Vagina (tissue), 2 donors: Measurements from ENCODE around the gene SSNA1.

Source experiments
- CTCF ChIP-seq, 3 experiments: fragments of 450-650 bp in 2 of 3; fragments of 200-600 bp in 1 of 3; sonication (generic) in 1 of 3; IDR thresholded peaks; one replicate each; pipeline ENCODE4 v1.5.1; 2017 to 2019; ENCODE audit warnings: antibody characterized with exemption in 3 of 3, mild to moderate bottlenecking in 2 of 3, moderate library complexity in 2 of 3
- POLR2A ChIP-seq, 2 donors: fragments of 450-650 bp; IDR thresholded peaks; one replicate each; pipeline ENCODE4 v1.6.1; 2017; ENCODE audit warnings: antibody characterized with exemption in 2 of 2, mild to moderate bottlenecking in 2 of 2, moderate library complexity in 2 of 2
- POLR2AphosphoS5 ChIP-seq, 2 donors: sonication (generic); formaldehyde crosslinking; IDR thresholded peaks; one replicate each; pipeline ENCODE4 v1.9.0; 2017; ENCODE audit warnings: antibody characterized with exemption in 2 of 2, mild to moderate bottlenecking in 2 of 2, low read depth in 1 of 2; ENCODE audit not compliant: insufficient read depth in 1 of 2

- no peak for TF ChIP-seq CTCF (IDR thresholded peaks at IDR 0.05)
- no peak for TF ChIP-seq POLR2A (IDR thresholded peaks at IDR 0.05)
- no peak for TF ChIP-seq POLR2AphosphoS5 (IDR thresholded peaks at IDR 0.05; ENCODE audit: insufficient read depth in 1 of 2, low read depth in 1 of 2)
Measured at GRCh38 chr9:137168573-137168903, 19.9 kb upstream of the SSNA1 start.
